Mucosa of descending colon (tissue), 3 donors: ENCODE results near the gene RXRB. TPM values are rescaled to one million over a fixed set of nuclear protein-coding genes. Genes with fewer than 3 reads are reported as not detected.

ENCODE experiments used
- ATAC-seq: fragments of 200-7000 bp; cut with Tn5 transposase; one replicate; pipeline ENCODE4 v1.9.1; 2020; ENCODE audit warnings: mild to moderate bottlenecking, moderate library complexity
- DNase-seq, 3 donors: peaks; one replicate each; pipeline ENCODE4 v3.0.0-alpha.2; 2020
- H3K36me3 ChIP-seq: fragments of 200-600 bp; one replicate; pipeline ENCODE4 v1.8.0; 2021; ENCODE audit warnings: low read depth, mild to moderate bottlenecking
- H3K4me1 ChIP-seq: fragments of 200-600 bp; one replicate; pipeline ENCODE4 v1.8.0; 2021; ENCODE audit warnings: low read depth, mild to moderate bottlenecking
- H3K4me3 ChIP-seq: fragments of 200-600 bp; one replicate; pipeline ENCODE4 v1.8.0; 2021; ENCODE audit warnings: mild to moderate bottlenecking
- H3K9me3 ChIP-seq: fragments of 200-600 bp; one replicate; pipeline ENCODE4 v1.8.0; 2021; ENCODE audit warnings: mild to moderate bottlenecking
- intact Hi-C, 2 donors: fragments of 100-400 bp; cut with DNase I in 1 of 2; cut with micrococcal nuclease in 1 of 2; formaldehyde crosslinking; loops; one replicate each; pipeline versions ENCODE4 v1.11.0 to v1.11.1; 2022; cut with DNase I, micrococcal nuclease
- total RNA-seq, 3 donors: library from RNA; stranded (reverse); fragmentation: NEBNext Ultra II Directional in 2 of 3; extraction: Animal tissue kit (Norgen Biotek cat#: 25700) in 2 of 3; gene quantifications; one replicate each; pipeline versions ENCODE4 v1.2.1 to v1.2.4, GENCODE V29; 2021 to 2023
- TF ChIP-seq, protein P1 (sequence below): fragments of 200-600 bp; IDR thresholded peaks from one replicate; pipeline ENCODE4 v1.8.0; 2022; ENCODE audit warnings: antibody characterized with exemption, mild to moderate bottlenecking
- donor health status: DM: no; HTN: no; CAD: no; lungs with moderate emphysema.
- donor health status: DM: no; HTN: no; CAD: no.
- donor health status: DM: no; HTN: yes; CAD: no.

The RXRB gene
- total RNA-seq, 3 donors from 2014 or later = 45.4 to 51.1 (median 51.1) TPM

DNA sequence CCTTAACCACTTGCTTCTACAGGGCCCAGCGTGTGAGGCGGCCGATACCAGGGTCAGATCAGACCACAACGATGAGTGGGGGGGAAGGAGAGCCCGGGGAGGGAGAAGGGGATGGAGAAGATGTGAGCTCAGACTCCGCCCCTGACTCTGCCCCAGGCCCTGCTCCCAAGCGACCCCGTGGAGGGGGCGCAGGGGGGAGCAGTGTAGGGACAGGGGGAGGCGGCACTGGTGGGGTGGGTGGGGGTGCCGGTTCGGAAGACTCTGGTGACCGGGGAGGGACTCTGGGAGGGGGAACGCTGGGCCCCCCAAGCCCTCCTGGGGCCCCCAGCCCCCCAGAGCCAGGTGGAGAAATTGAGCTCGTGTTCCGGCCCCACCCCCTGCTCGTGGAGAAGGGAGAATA is 10.7 kb upstream of the RXRB start:
- Histone ChIP-seq H3K4me1 (peaks cover 19% of the 10 kb centered on the region), H3K36me3 (no peaks in the 10 kb centered on the region), H3K4me3 (no peak overlapping the region), H3K9me3 (no peaks in the 10 kb centered on the region)
- DNase-seq (no peak), ATAC-seq (no peak)
- intact Hi-C loops = no loop called here
- TF ChIP-seq, protein P1, sequence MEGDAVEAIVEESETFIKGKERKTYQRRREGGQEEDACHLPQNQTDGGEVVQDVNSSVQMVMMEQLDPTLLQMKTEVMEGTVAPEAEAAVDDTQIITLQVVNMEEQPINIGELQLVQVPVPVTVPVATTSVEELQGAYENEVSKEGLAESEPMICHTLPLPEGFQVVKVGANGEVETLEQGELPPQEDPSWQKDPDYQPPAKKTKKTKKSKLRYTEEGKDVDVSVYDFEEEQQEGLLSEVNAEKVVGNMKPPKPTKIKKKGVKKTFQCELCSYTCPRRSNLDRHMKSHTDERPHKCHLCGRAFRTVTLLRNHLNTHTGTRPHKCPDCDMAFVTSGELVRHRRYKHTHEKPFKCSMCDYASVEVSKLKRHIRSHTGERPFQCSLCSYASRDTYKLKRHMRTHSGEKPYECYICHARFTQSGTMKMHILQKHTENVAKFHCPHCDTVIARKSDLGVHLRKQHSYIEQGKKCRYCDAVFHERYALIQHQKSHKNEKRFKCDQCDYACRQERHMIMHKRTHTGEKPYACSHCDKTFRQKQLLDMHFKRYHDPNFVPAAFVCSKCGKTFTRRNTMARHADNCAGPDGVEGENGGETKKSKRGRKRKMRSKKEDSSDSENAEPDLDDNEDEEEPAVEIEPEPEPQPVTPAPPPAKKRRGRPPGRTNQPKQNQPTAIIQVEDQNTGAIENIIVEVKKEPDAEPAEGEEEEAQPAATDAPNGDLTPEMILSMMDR = no peak

GRCh38 chr6:33209856-33210255 is 9.4 kb upstream of the RXRB start:
- intact Hi-C loops = no loop called here
- TF ChIP-seq, protein P1 = no peak
- Histone ChIP-seq H3K4me1 (peaks cover 19% of the 10 kb centered on the region), H3K9me3 (no peaks in the 10 kb centered on the region), H3K4me3 (no peak overlapping the region), H3K36me3 (no peaks in the 10 kb centered on the region)
- ATAC-seq (no peak), DNase-seq (no peak)

GRCh38 chr6:33208091-33208967 is 7.9 kb upstream of the RXRB start, which contains the start of gene RING1:
RING1 (plus strand) TSS chr6:33208500; CDS start chr6:33208823, 323 bp downstream.
- DNase-seq (peak; percentile 90 to 92 (median 91)), ATAC-seq (peak; percentile 77)
- Histone ChIP-seq H3K9me3 (no peaks in the 10 kb centered on the region), H3K36me3 (no peaks in the 10 kb centered on the region), H3K4me1 (peaks cover 20% of the 10 kb centered on the region), H3K4me3 (peak within 1 kb of the TSS; percentile 70)
- intact Hi-C loops = no loop called here
- TF ChIP-seq, protein P1 = no peak

GRCh38 chr6:33207552-33208090 is 7.2 kb upstream of the RXRB start:
- ATAC-seq (peak; percentile 24), DNase-seq (peak; percentile 64 to 77 (median 77))
- Histone ChIP-seq H3K9me3 (no peaks in the 10 kb centered on the region), H3K36me3 (no peaks in the 10 kb centered on the region), H3K4me1 (peaks cover 19% of the 10 kb centered on the region), H3K4me3 (peak overlapping the region; percentile 70)
- TF ChIP-seq, protein P1 = no peak
- intact Hi-C loops = no loop called here

GRCh38 chr6:33206864-33207551 is 6.5 kb upstream of the RXRB start:
- TF ChIP-seq, protein P1 = no peak
- Histone ChIP-seq H3K4me1 (peaks cover 25% of the 10 kb centered on the region), H3K4me3 (no peak overlapping the region), H3K9me3 (no peaks in the 10 kb centered on the region), H3K36me3 (no peaks in the 10 kb centered on the region)
- DNase-seq (peak in 2 of 3 donors; percentile 50 to 63), ATAC-seq (no peak)
- intact Hi-C loops = no loop called here
